Measurements from ENCODE around the gene RPLP1. TPM values are rescaled to one million over a fixed set of nuclear protein-coding genes. Genes with fewer than 3 reads are reported as not detected.

The RPLP1 gene
- total and polyA plus RNA-seq, 4 donors: 45.2 to 765 (median 319) TPM

DNA sequence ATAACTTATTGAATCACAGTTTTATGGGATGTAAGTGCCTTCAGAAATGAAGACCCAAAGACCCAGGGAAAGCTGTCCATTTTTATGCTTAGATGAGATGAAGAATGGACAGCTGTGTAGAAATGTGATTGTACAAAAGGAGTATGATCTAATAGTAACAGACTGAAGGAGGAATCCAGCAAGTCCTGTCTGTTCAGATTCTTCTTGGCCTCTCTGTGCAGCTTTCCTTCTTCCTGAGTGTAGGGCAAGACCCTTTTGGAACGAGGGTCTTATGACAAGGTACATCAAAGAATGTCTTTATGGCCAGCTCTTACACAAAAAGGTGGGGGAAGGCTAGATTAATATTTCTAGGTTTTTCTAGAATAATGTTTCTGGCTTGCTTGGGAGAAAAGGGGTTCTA, 39.9 kb upstream of the RPLP1 start:
- Histone ChIP-seq H3K4me3 (ENCODE audit: low read depth in 1 of 3, low read length in 3 of 3) (no peak overlapping the region), H3K9ac (ENCODE audit: low read depth in 1 of 2, low read length in 2 of 2) (no peak overlapping the region), H3K36me3 (ENCODE audit: control insufficient read depth in 4 of 4, insufficient read depth in 3 of 4, low read depth in 1 of 4, low read length in 3 of 4) (no peaks in the 10 kb centered on the region), H3K4me1 (ENCODE audit: control insufficient read depth in 4 of 4, insufficient read depth in 4 of 4, low read length in 3 of 4) (peaks cover 2 to 11% (median 6%) of the 10 kb centered on the region in 4 donors), H3K27me3 (ENCODE audit: control insufficient read depth in 4 of 4, insufficient read depth in 4 of 4, low read length in 3 of 4) (peaks cover 0 to 4% (median 0%) of the 10 kb centered on the region in 4 donors), H3K27ac (ENCODE audit: low read depth in 1 of 2, low read length in 2 of 2) (no peak overlapping the region), H3K9me3 (ENCODE audit: control insufficient read depth in 4 of 4, low read length in 3 of 4) (no peaks in the 10 kb centered on the region)
- WGBS: 77% methylated on average over 1 of the region's 1 CpG
- TF ChIP-seq, protein P1, sequence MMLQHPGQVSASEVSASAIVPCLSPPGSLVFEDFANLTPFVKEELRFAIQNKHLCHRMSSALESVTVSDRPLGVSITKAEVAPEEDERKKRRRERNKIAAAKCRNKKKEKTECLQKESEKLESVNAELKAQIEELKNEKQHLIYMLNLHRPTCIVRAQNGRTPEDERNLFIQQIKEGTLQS (IDR thresholded peaks at IDR 0.05): no peak
- TF ChIP-seq RXRA (IDR thresholded peaks at IDR 0.05): no peak
- TF ChIP-seq YY1 (IDR thresholded peaks at IDR 0.05): no peak
- TF ChIP-seq RAD21 (IDR thresholded peaks at IDR 0.05): no peak
- TF ChIP-seq EGR1 (IDR thresholded peaks at IDR 0.05; ENCODE audit: low read depth in 2 of 2): no peak
- no peak for TF ChIP-seq GABPA (IDR thresholded peaks at IDR 0.05 in 1 of 2, conservative IDR thresholded peaks at IDR 0.05 in 1 of 2)
- no peak for TF ChIP-seq NR2F2 (IDR thresholded peaks at IDR 0.05)
- TF ChIP-seq, protein P2, sequence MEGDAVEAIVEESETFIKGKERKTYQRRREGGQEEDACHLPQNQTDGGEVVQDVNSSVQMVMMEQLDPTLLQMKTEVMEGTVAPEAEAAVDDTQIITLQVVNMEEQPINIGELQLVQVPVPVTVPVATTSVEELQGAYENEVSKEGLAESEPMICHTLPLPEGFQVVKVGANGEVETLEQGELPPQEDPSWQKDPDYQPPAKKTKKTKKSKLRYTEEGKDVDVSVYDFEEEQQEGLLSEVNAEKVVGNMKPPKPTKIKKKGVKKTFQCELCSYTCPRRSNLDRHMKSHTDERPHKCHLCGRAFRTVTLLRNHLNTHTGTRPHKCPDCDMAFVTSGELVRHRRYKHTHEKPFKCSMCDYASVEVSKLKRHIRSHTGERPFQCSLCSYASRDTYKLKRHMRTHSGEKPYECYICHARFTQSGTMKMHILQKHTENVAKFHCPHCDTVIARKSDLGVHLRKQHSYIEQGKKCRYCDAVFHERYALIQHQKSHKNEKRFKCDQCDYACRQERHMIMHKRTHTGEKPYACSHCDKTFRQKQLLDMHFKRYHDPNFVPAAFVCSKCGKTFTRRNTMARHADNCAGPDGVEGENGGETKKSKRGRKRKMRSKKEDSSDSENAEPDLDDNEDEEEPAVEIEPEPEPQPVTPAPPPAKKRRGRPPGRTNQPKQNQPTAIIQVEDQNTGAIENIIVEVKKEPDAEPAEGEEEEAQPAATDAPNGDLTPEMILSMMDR (IDR thresholded peaks at IDR 0.05; ENCODE audit: low read depth, low read length, missing input control): no peak
- DNase-seq (ENCODE audit: low spot score): no peak

DNA sequence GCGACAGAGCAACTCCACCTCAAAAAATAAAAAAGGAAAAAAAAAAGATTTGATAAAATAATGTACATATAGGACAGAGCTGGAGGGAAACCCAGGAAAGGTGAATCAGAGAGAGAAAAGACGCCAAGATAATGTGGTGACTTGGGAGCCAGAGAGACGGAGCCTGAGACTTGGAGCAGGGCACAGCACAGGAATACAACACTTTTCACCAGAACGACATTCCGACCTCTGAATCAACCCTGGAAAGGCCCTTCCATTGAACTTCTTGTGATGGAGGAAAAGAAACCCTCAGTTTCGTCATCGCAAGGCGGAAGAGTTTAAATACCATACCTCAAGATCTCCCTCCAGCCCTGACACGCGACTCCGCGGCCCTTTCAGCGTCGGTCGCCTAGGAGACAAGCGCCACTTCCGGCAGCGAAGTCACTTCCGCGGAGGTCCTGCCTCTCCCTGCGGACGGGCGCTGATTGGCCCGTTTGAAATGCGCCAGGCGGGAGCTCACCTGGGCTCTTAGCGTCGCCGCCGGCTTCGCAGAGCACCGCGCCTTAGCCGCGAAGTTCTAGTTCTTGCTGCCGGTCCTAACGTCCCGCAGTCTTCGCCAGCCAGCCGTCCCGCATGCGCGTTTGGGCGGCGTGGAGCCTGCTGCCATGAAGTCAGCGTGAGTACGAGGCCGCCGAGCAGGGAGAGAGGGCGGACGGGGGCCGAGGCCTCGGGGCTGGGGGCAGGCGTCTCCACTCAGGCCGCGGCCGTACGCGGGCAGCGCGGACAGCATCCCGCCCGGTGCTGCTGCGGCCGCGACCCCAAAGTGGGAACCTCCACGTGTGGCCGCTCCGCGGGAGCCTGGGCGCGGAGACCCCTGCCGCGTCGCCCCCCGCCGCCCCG, 38.6 kb upstream of the RPLP1 start, which contains the start of gene KIF23:
KIF23 (plus strand) TSS at position 528 of the 879 bp plus-strand sequence; CDS start at position 645, 117 bp downstream.
- TF ChIP-seq RXRA (IDR thresholded peaks at IDR 0.05) (no peak), GABPA (IDR thresholded peaks at IDR 0.05 in 1 of 2, conservative IDR thresholded peaks at IDR 0.05 in 1 of 2) (peak; percentile 81 to 94)
- TF ChIP-seq, protein P3, sequence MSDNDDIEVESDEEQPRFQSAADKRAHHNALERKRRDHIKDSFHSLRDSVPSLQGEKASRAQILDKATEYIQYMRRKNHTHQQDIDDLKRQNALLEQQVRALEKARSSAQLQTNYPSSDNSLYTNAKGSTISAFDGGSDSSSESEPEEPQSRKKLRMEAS (IDR thresholded peaks at IDR 0.05): peak; percentile 53
- TF ChIP-seq, protein P2 (IDR thresholded peaks at IDR 0.05; ENCODE audit: low read depth, low read length, missing input control): no peak
- no peaks in the 10 kb centered on the region for H3K36me3 ChIP-seq (ENCODE audit: control insufficient read depth in 4 of 4, insufficient read depth in 3 of 4, low read depth in 1 of 4, low read length in 3 of 4)
- DNase-seq (ENCODE audit: low spot score): peak; percentile 94
- no peak within 1 kb of the TSS for H3K9ac ChIP-seq (ENCODE audit: low read depth in 1 of 2, low read length in 2 of 2)
- WGBS: 2% methylated on average over 78 of the region's 78 CpGs
- no peaks in the 10 kb centered on the region for H3K9me3 ChIP-seq (ENCODE audit: control insufficient read depth in 4 of 4, low read length in 3 of 4)
- H3K27me3 ChIP-seq (ENCODE audit: control insufficient read depth in 4 of 4, insufficient read depth in 4 of 4, low read length in 3 of 4): peaks cover 0 to 4% (median 0%) of the 10 kb centered on the region in 4 donors
- H3K27ac ChIP-seq (ENCODE audit: low read depth in 1 of 2, low read length in 2 of 2): no peak within 1 kb of the TSS
- H3K4me1 ChIP-seq (ENCODE audit: control insufficient read depth in 4 of 4, insufficient read depth in 4 of 4, low read length in 3 of 4): peaks cover 2 to 11% (median 6%) of the 10 kb centered on the region in 4 donors
- peak within 1 kb of the TSS; percentile 45 to 66 (median 64) for H3K4me3 ChIP-seq (ENCODE audit: low read depth in 1 of 3, low read length in 3 of 3)

DNA sequence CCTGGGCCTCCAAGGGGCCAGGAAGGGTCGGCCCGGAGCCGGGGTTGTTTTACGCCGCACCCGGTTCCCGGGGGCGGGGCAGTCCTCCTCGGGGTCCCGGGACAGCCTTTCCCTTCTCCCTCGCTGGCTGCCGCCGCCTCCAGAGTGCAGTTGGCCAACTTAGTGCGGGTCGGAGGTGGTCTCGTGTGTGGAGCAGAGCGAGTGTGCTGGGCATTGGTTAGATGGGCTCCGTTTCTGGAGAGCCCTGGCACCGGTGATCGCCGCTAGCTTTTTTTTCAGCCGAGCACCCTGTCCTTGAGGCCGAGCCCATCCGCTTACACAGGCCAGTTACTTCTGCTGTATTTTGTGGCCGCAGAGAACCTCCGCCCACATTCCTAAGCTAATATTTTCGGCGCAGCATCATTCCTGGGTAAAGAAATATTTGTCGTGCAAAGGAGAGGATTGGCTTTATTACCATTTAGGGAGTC, 37.9 kb upstream of the RPLP1 start:
- H3K4me1 ChIP-seq (ENCODE audit: control insufficient read depth in 4 of 4, insufficient read depth in 4 of 4, low read length in 3 of 4): peaks cover 2 to 11% (median 6%) of the 10 kb centered on the region in 4 donors
- no peak for TF ChIP-seq EGR1 (IDR thresholded peaks at IDR 0.05; ENCODE audit: low read depth in 2 of 2)
- TF ChIP-seq, protein P4, sequence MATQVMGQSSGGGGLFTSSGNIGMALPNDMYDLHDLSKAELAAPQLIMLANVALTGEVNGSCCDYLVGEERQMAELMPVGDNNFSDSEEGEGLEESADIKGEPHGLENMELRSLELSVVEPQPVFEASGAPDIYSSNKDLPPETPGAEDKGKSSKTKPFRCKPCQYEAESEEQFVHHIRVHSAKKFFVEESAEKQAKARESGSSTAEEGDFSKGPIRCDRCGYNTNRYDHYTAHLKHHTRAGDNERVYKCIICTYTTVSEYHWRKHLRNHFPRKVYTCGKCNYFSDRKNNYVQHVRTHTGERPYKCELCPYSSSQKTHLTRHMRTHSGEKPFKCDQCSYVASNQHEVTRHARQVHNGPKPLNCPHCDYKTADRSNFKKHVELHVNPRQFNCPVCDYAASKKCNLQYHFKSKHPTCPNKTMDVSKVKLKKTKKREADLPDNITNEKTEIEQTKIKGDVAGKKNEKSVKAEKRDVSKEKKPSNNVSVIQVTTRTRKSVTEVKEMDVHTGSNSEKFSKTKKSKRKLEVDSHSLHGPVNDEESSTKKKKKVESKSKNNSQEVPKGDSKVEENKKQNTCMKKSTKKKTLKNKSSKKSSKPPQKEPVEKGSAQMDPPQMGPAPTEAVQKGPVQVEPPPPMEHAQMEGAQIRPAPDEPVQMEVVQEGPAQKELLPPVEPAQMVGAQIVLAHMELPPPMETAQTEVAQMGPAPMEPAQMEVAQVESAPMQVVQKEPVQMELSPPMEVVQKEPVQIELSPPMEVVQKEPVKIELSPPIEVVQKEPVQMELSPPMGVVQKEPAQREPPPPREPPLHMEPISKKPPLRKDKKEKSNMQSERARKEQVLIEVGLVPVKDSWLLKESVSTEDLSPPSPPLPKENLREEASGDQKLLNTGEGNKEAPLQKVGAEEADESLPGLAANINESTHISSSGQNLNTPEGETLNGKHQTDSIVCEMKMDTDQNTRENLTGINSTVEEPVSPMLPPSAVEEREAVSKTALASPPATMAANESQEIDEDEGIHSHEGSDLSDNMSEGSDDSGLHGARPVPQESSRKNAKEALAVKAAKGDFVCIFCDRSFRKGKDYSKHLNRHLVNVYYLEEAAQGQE (IDR thresholded peaks at IDR 0.05): no peak
- no peak for TF ChIP-seq RAD21 (IDR thresholded peaks at IDR 0.05)
- TF ChIP-seq, protein P5, sequence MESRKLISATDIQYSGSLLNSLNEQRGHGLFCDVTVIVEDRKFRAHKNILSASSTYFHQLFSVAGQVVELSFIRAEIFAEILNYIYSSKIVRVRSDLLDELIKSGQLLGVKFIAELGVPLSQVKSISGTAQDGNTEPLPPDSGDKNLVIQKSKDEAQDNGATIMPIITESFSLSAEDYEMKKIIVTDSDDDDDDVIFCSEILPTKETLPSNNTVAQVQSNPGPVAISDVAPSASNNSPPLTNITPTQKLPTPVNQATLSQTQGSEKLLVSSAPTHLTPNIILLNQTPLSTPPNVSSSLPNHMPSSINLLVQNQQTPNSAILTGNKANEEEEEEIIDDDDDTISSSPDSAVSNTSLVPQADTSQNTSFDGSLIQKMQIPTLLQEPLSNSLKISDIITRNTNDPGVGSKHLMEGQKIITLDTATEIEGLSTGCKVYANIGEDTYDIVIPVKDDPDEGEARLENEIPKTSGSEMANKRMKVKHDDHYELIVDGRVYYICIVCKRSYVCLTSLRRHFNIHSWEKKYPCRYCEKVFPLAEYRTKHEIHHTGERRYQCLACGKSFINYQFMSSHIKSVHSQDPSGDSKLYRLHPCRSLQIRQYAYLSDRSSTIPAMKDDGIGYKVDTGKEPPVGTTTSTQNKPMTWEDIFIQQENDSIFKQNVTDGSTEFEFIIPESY (IDR thresholded peaks at IDR 0.05): no peak
- TF ChIP-seq FOXA1 (IDR thresholded peaks at IDR 0.05): no peak
- no peak for TF ChIP-seq JUND (IDR thresholded peaks at IDR 0.05)
- no peak for TF ChIP-seq TAF1 (conservative IDR thresholded peaks at IDR 0.05)
- DNase-seq (ENCODE audit: low spot score): peak; percentile 40
- H3K9me3 ChIP-seq (ENCODE audit: control insufficient read depth in 4 of 4, low read length in 3 of 4): no peaks in the 10 kb centered on the region
- peaks cover 0 to 4% (median 0%) of the 10 kb centered on the region in 4 donors for H3K27me3 ChIP-seq (ENCODE audit: control insufficient read depth in 4 of 4, insufficient read depth in 4 of 4, low read length in 3 of 4)
- no peak overlapping the region for H3K9ac ChIP-seq (ENCODE audit: low read depth in 1 of 2, low read length in 2 of 2)
- H3K36me3 ChIP-seq (ENCODE audit: control insufficient read depth in 4 of 4, insufficient read depth in 3 of 4, low read depth in 1 of 4, low read length in 3 of 4): no peaks in the 10 kb centered on the region
- H3K4me3 ChIP-seq (ENCODE audit: low read depth in 1 of 3, low read length in 3 of 3): peak overlapping the region in 2 of 3 donors; percentile 45 to 64
- 2% methylated on average over 29 of the region's 29 CpGs for WGBS
- H3K27ac ChIP-seq (ENCODE audit: low read depth in 1 of 2, low read length in 2 of 2): no peak overlapping the region
